H1 (cell line): ENCODE data around the gene PPIL3. TPM values are rescaled to one million over a fixed set of nuclear protein-coding genes. Genes with fewer than 3 reads are reported as not detected.

Source experiments
- CTCF ChIA-PET: fragments of 300-600 bp; sonication (Branson Sonifier 250); formaldehyde crosslinking; loops from one replicate; lab custom pipeline; 2021; ENCODE audit not compliant: partially characterized antibody; lab: Charles Lee
- POLR2A ChIA-PET: fragments of 300-600 bp; sonication (Branson Sonifier 250); formaldehyde crosslinking; loops from one replicate; lab custom pipeline; 2021; ENCODE audit warnings: inconsistent platforms; ENCODE audit not compliant: partially characterized antibody; lab: Charles Lee
- DNase-seq, 2 experiments: peaks; one replicate each; pipeline versions ENCODE4 v3.0.0 to v3.0.0-alpha.2; 2010 to 2022; ENCODE audit warnings: low spot score in 2 of 2, low read depth in 1 of 2, mixed read lengths in 1 of 2
- FAIRE-seq: peaks from 2 replicates; lab custom pipeline; 2011; peaks lifted over from hg19 to GRCh38; lab: Jason Lieb, UNC
- H2AFZ ChIP-seq: 2 replicates; pipeline ENCODE4 v1.8.1; 2012; ENCODE audit warnings: low read length, inconsistent platforms
- H2AK5ac ChIP-seq: 2 replicates; pipeline ENCODE4 v1.6.1; 2013; ENCODE audit warnings: low read depth, low read length
- H2BK120ac ChIP-seq: replicated peaks from 2 replicates; pipeline ENCODE3; 2013; ENCODE audit warnings: low read depth, low read length, inconsistent platforms
- H2BK12ac ChIP-seq: 2 replicates; pipeline ENCODE4 v1.6.1; 2013; ENCODE audit warnings: low read depth, low read length
- H2BK15ac ChIP-seq: 2 replicates; pipeline ENCODE4 v1.6.1; 2013; ENCODE audit warnings: low read length
- H2BK20ac ChIP-seq: 2 replicates; pipeline ENCODE4 v1.6.1; 2013; ENCODE audit warnings: low read length
- H2BK5ac ChIP-seq: 2 replicates; pipeline ENCODE4 v1.6.1; 2013; ENCODE audit warnings: low read depth, low read length
- H3K14ac ChIP-seq: 2 replicates; pipeline ENCODE4 v1.6.1; 2013; ENCODE audit warnings: inconsistent platforms; ENCODE audit not compliant: insufficient read length
- H3K18ac ChIP-seq: 2 replicates; pipeline ENCODE4 v1.6.1; 2013; ENCODE audit warnings: low read length; ENCODE audit errors: extremely low read depth
- H3K23ac ChIP-seq: 2 replicates; pipeline ENCODE4 v1.6.1; 2013; ENCODE audit warnings: inconsistent platforms; ENCODE audit not compliant: insufficient read length
- H3K23me2 ChIP-seq: 2 replicates; pipeline ENCODE4 v1.6.1; 2013; ENCODE audit warnings: low read depth, low read length
- H3K27ac ChIP-seq: 2 replicates; pipeline ENCODE4 v1.6.1; 2011; ENCODE audit warnings: low read depth, low read length, inconsistent platforms
- H3K27me3 ChIP-seq, 4 experiments: replicated peaks in 1 of 4; 1 replicate in 1 of 4; 2 replicates in 3 of 4; pipeline versions ENCODE4 v1.6.1 to v1.8.1; 2011 to 2013; ENCODE audit warnings: low read length in 3 of 4, mild to moderate bottlenecking in 3 of 4, inconsistent platforms in 2 of 4, mixed read lengths in 2 of 4, moderate library complexity in 1 of 4; ENCODE audit not compliant: control insufficient read depth in 3 of 4, insufficient read depth in 3 of 4; ENCODE audit errors: extremely low read depth in 1 of 4
- H3K36me3 ChIP-seq, 4 experiments: 2 replicates each; pipeline versions ENCODE4 v1.6.1 to v1.8.1; 2011 to 2013; ENCODE audit warnings: mild to moderate bottlenecking in 4 of 4, low read length in 3 of 4, moderate library complexity in 2 of 4, control low read depth in 1 of 4, inconsistent platforms in 1 of 4; ENCODE audit not compliant: insufficient read depth in 4 of 4, control insufficient read depth in 2 of 4
- H3K4ac ChIP-seq: replicated peaks from 2 replicates; pipeline ENCODE3; 2013; ENCODE audit warnings: low read length, low read depth, mixed read lengths, inconsistent platforms; ENCODE audit not compliant: insufficient read length
- H3K4me1 ChIP-seq, 4 experiments: replicated peaks in 1 of 4; 1 replicate in 1 of 4; 2 replicates in 3 of 4; pipeline versions ENCODE4 v1.6.1 to v1.8.1; 2011 to 2013; ENCODE audit warnings: low read length in 3 of 4, inconsistent platforms in 2 of 4, mixed read lengths in 1 of 4; ENCODE audit not compliant: insufficient read depth in 4 of 4, control insufficient read depth in 3 of 4
- H3K4me2 ChIP-seq, 2 experiments: 2 replicates each; pipeline versions ENCODE4 v1.6.1 to v1.8.1; 2011 to 2013; ENCODE audit warnings: low read depth in 2 of 2, low read length in 2 of 2, control low read depth in 1 of 2, inconsistent platforms in 1 of 2, mild to moderate bottlenecking in 1 of 2; ENCODE audit not compliant: insufficient read depth in 1 of 2
- H3K4me3 ChIP-seq, 4 experiments: fragments of 200-600, 300-600 bp in 1 of 4; sonication (generic), shearing (Covaris generic), sonication (Bioruptor Twin) in 1 of 4; 2 replicates each; pipeline versions ENCODE4 v1.5.1 to v1.8.1; 2011 to 2016; ENCODE audit warnings: low read length in 4 of 4, low read depth in 3 of 4, control low read depth in 2 of 4, inconsistent platforms in 2 of 4, mild to moderate bottlenecking in 2 of 4, mixed read lengths in 1 of 4, moderate library complexity in 1 of 4; ENCODE audit not compliant: insufficient read depth in 2 of 4; ENCODE audit errors: extremely low read depth in 1 of 4
- H3K56ac ChIP-seq: replicated peaks from 2 replicates; pipeline ENCODE3; 2013; ENCODE audit warnings: low read depth, mild to moderate bottlenecking, mixed read lengths, low read length, inconsistent platforms; ENCODE audit not compliant: insufficient read length
- H3K79me1 ChIP-seq: 2 replicates; pipeline ENCODE4 v1.6.1; 2013; ENCODE audit warnings: low read depth, low read length, control low read depth
- H3K79me2 ChIP-seq, 2 experiments: 2 replicates each; pipeline versions ENCODE4 v1.6.1 to v1.8.1; 2012 to 2013; ENCODE audit warnings: low read length in 2 of 2, mild to moderate bottlenecking in 2 of 2, inconsistent platforms in 1 of 2; ENCODE audit not compliant: insufficient read depth in 2 of 2, control insufficient read depth in 1 of 2
- H3K9ac ChIP-seq, 4 experiments: replicated peaks in 1 of 4; 1 replicate in 1 of 4; 2 replicates in 3 of 4; pipeline versions ENCODE4 v1.6.1 to v1.8.1; 2011 to 2013; ENCODE audit warnings: low read depth in 3 of 4, low read length in 3 of 4, control low read depth in 2 of 4, mild to moderate bottlenecking in 2 of 4, moderate library complexity in 2 of 4, inconsistent platforms in 1 of 4; ENCODE audit errors: extremely low read depth in 1 of 4
- H3K9me3 ChIP-seq, 2 experiments: 2 replicates each; pipeline versions ENCODE4 v1.6.1 to v1.8.1; 2012 to 2013; ENCODE audit warnings: mild to moderate bottlenecking in 2 of 2, moderate library complexity in 2 of 2, control low read depth in 1 of 2, inconsistent platforms in 1 of 2, low read depth in 1 of 2, low read length in 1 of 2, mixed read lengths in 1 of 2; ENCODE audit not compliant: insufficient read depth in 2 of 2
- H4K20me1 ChIP-seq, 2 experiments: replicated peaks in 1 of 2; 2 replicates each; pipeline versions ENCODE3 to v1.8.1; 2011 to 2013; ENCODE audit warnings: inconsistent platforms in 2 of 2, low read length in 2 of 2, mild to moderate bottlenecking in 1 of 2; ENCODE audit not compliant: insufficient read depth in 2 of 2, control insufficient read depth in 1 of 2
- H4K5ac ChIP-seq: 2 replicates; pipeline ENCODE4 v1.6.1; 2013; ENCODE audit warnings: low read length, low read depth, mixed read lengths, inconsistent platforms; ENCODE audit not compliant: insufficient read length
- H4K8ac ChIP-seq: 2 replicates; pipeline ENCODE4 v1.8.0; 2013; ENCODE audit warnings: mild to moderate bottlenecking, moderate library complexity, low read length, inconsistent platforms; ENCODE audit not compliant: insufficient read depth; ENCODE audit errors: extremely low read depth
- H4K91ac ChIP-seq: replicated peaks from 2 replicates; pipeline ENCODE3; 2013; ENCODE audit warnings: low read length, mixed read lengths, inconsistent platforms; ENCODE audit not compliant: insufficient read length
- CHD2 ChIP-seq: IDR thresholded peaks from 2 replicates; pipeline ENCODE4 v1.6.1; 2012; ENCODE audit warnings: low read length, improper control_type of control experiment
- GTF2F1 ChIP-seq: IDR thresholded peaks from 2 replicates; pipeline ENCODE4 v1.6.1; 2012; ENCODE audit warnings: low read depth, low read length, improper control_type of control experiment, borderline replicate concordance
- HDAC2 ChIP-seq, 2 experiments: fragments of 300-600 bp in 1 of 2; sonication (generic) in 1 of 2; IDR thresholded peaks; 2 replicates each; pipeline ENCODE4 v1.6.1; 2011 to 2012; ENCODE audit warnings: low read depth in 2 of 2, low read length in 2 of 2, mild to moderate bottlenecking in 2 of 2, moderate library complexity in 2 of 2, borderline replicate concordance in 1 of 2, inconsistent platforms in 1 of 2
- KDM4A ChIP-seq: IDR thresholded peaks from one replicate; pipeline ENCODE4 v1.7.1; 2012; ENCODE audit warnings: low read depth, mild to moderate bottlenecking, moderate library complexity, low read length, inconsistent platforms; ENCODE audit not compliant: severe bottlenecking
- SAP30 ChIP-seq: fragments of 300-600 bp; sonication (generic); IDR thresholded peaks from 2 replicates; pipeline ENCODE4 v1.7.1; 2012; ENCODE audit warnings: low read length, moderate library complexity, mild to moderate bottlenecking, inconsistent platforms; ENCODE audit not compliant: insufficient read depth, insufficient replicate concordance
- TBP ChIP-seq: IDR thresholded peaks from 2 replicates; pipeline ENCODE4 v1.6.1; 2011; ENCODE audit warnings: low read depth, low read length, improper control_type of control experiment
- TEAD4 ChIP-seq: IDR thresholded peaks from 2 replicates; pipeline ENCODE4 v1.6.1; 2012; ENCODE audit warnings: low read depth, low read length, inconsistent platforms, mixed read lengths
- WGBS, 2 experiments: shearing (Covaris generic) in 1 of 2; methylation state at CpG; one replicate each; pipeline versions ENCODE4 v1.1.6 to v1.1.7; 2013 to 2015; ENCODE audit warnings: low lambda C conversion rate in 2 of 2, mixed read lengths in 2 of 2, inconsistent platforms in 1 of 2, low coverage in 1 of 2, missing lambda C conversion rate in 1 of 2; ENCODE audit not compliant: insufficient replicate concordance in 2 of 2, insufficient coverage in 1 of 2, insufficient read length in 1 of 2; ENCODE audit errors: extremely low coverage in 1 of 2, missing lambda C conversion rate in 1 of 2; 5-methylcytosine and 5-hydroxymethylcytosine counted together
- polyA plus RNA-seq, 7 experiments: library from polyadenylated mRNA; depleted of rRNA in 3 of 7; stranded (reverse) in 5 of 7; unstranded in 2 of 7; fragments of >200 nt in 5 of 7; fragments of 200-250 nt in 2 of 7; gene quantifications; 1 replicate in 5 of 7; 2 replicates in 1 of 7; 4 replicates in 1 of 7; pipeline versions ENCODE4 v1.2.1 to v1.2.3, GENCODE V29; 2011 to 2013; ENCODE audit warnings: missing spikeins in 2 of 7, mixed read lengths in 2 of 7
- total RNA-seq: library from RNA; stranded (reverse); fragmentation: NEBNext Ultra II Directional; extraction: Animal tissue kit (Norgen Biotek cat#: 25700); gene quantifications from 2 replicates; pipeline ENCODE4 v1.2.1, GENCODE V29; 2021

The PPIL3 gene
- total and polyA plus RNA-seq, 2 of the 8 experiments (the other 6 are each of a cell fraction or from before 2014, with no cell fraction given): 30.4 to 48.7 TPM

- Histone ChIP-seq H2AFZ (peak overlapping the region; percentile 77), H3K79me2 (peaks cover 21 to 49% of the 10 kb centered on the region in 2 experiments), H3K4ac (peak overlapping the region; percentile 94), H3K9ac (peak overlapping the region; percentile 67 to 97 (median 96)), H4K5ac (peak overlapping the region; percentile 96), H3K4me1 (peaks cover 0 to 5% (median 0%) of the 10 kb centered on the region in 4 experiments; a peak in 1 of 7 replicates), H3K79me1 (no peaks in the 10 kb centered on the region; the same call in 1 of the 2 replicates), H3K23me2 (peaks cover 6% of the 10 kb centered on the region; the same call in 1 of the 2 replicates), H4K8ac (peak overlapping the region; percentile 99), H2BK20ac (no peak overlapping the region), H2BK15ac (no peak overlapping the region), H3K4me2 (peak overlapping the region; percentile 90), H4K20me1 (peaks cover 0 to 4% of the 10 kb centered on the region in 2 experiments), H4K91ac (peak overlapping the region; percentile 40), H3K18ac (peak overlapping the region; percentile 84; the same call in 1 of the 2 replicates), H2BK12ac (peak overlapping the region; percentile 46; the same call in 1 of the 2 replicates), H2AK5ac (peak overlapping the region; percentile 95), H3K36me3 (peaks cover 2 to 26% (median 12%) of the 10 kb centered on the region in 4 experiments; a peak in 6 of 8 replicates)
- CTCF ChIA-PET: interaction anchor here (0.9 to 1.3 kb wide), 4 partner anchors 20 to 294 kb away, joined by 3 to 4 read pairs (median 4); no protein-coding TSS in a partner anchor
- TF ChIP-seq SAP30 (peak; percentile 71), CHD2 (peak; percentile 43; the same call in 1 of the 2 replicates), KDM4A (no peak), TBP (peak; percentile 11; the same call in 1 of the 2 replicates), HDAC2 (IDR thresholded peaks at IDR 0.05; ENCODE audit: borderline replicate concordance in 1 of 2, low read depth in 2 of 2, low read length in 2 of 2) (peak in 1 of 2 experiments; percentile 0; a peak in 1 of 4 replicates), GTF2F1 (no peak; the same call in 1 of the 2 replicates), TEAD4 (no peak)
- TF ChIP-seq, all 59 proteins: peak for 4
- H3K9me3 ChIP-seq: no peaks in the 10 kb centered on the region
- 1% methylated on average over 19 of the region's 19 CpGs; no CpG with 5 or more reads in 1 of the 2 experiments for WGBS, 2 experiments
- FAIRE-seq (no peak), DNase-seq (no peak)
- peak overlapping the region; percentile 87 to 99 (median 94) for H3K4me3 ChIP-seq
- H3K14ac ChIP-seq: no peak overlapping the region
- no peak overlapping the region for H3K23ac ChIP-seq
- POLR2A ChIA-PET: interaction anchor here (0.6 to 3.0 kb wide), 31 partner anchors 8 to 1350 kb away, joined by 3 to 53 read pairs (median 4); partner anchors contain the start of genes BZW1, NIF3L1, PPIL3 and SGO2
- H2BK120ac ChIP-seq: peak overlapping the region; percentile 72
- peak overlapping the region; percentile 97 for H3K56ac ChIP-seq
- peak overlapping the region; percentile 98; the same call in 1 of the 2 replicates for H2BK5ac ChIP-seq
- peak overlapping the region; percentile 95 for H3K27ac ChIP-seq
- no peaks in the 10 kb centered on the region; a peak in 1 of 7 replicates for H3K27me3 ChIP-seq
Observed at GRCh38 chr2:200863782-200864175, 25.1 kb downstream of the PPIL3 start.
